Measurements from ENCODE around the gene TMPRSS9. TPM values are rescaled to one million over a fixed set of nuclear protein-coding genes. Genes with fewer than 3 reads are reported as not detected.

The TMPRSS9 gene
- total RNA-seq, 1 experiment from 2014 or later = not detected

GRCh38 chr19:2374808-2375207 lies 14.7 kb downstream of the TMPRSS9 start:
- Mint-ChIP-seq H3K27me3 (ENCODE audit: unreplicated experiment) (peaks cover 13% of the 10 kb centered on the region), H3K27ac (ENCODE audit: unreplicated experiment) (no peak overlapping the region), H3K9me3 (ENCODE audit: low read depth, unreplicated experiment) (peaks cover 4% of the 10 kb centered on the region), H3K4me1 (ENCODE audit: low read depth, unreplicated experiment) (no peaks in the 10 kb centered on the region), H3K36me3 (ENCODE audit: insufficient read depth, unreplicated experiment) (peaks cover 5% of the 10 kb centered on the region), H3K4me3 (ENCODE audit: low read depth, unreplicated experiment) (no peak overlapping the region)
- TF ChIP-seq CTCF (IDR thresholded peaks at IDR 0.05; ENCODE audit: unreplicated experiment) = no peak
- CTCF ChIA-PET = no interaction called here
- intact Hi-C loops (cut with micrococcal nuclease; ENCODE audit: unreplicated experiment) = no loop called here
- no peak for DNase-seq
- BruUV-seq (replicated peaks) = no TSS peak

- Mint-ChIP-seq H3K36me3 (ENCODE audit: insufficient read depth, unreplicated experiment) (peaks cover 5% of the 10 kb centered on the region), H3K27me3 (ENCODE audit: unreplicated experiment) (peaks cover 13% of the 10 kb centered on the region), H3K4me3 (ENCODE audit: low read depth, unreplicated experiment) (no peak overlapping the region), H3K4me1 (ENCODE audit: low read depth, unreplicated experiment) (no peaks in the 10 kb centered on the region), H3K9me3 (ENCODE audit: low read depth, unreplicated experiment) (peaks cover 4% of the 10 kb centered on the region), H3K27ac (ENCODE audit: unreplicated experiment) (no peak overlapping the region)
- CTCF ChIA-PET = no interaction called here
- BruUV-seq (replicated peaks) = no TSS peak
- no peak for DNase-seq
- no peak for TF ChIP-seq CTCF (IDR thresholded peaks at IDR 0.05; ENCODE audit: unreplicated experiment)
- intact Hi-C loops (cut with micrococcal nuclease; ENCODE audit: unreplicated experiment) = no loop called here
These were observed 15.5 kb downstream of the TMPRSS9 start for GRCh38 chr19:2375353-2376121.

- Mint-ChIP-seq H3K27me3 (ENCODE audit: unreplicated experiment) (peaks cover 8% of the 10 kb centered on the region), H3K4me3 (ENCODE audit: low read depth, unreplicated experiment) (no peak overlapping the region), H3K9me3 (ENCODE audit: low read depth, unreplicated experiment) (peaks cover 4% of the 10 kb centered on the region), H3K4me1 (ENCODE audit: low read depth, unreplicated experiment) (no peaks in the 10 kb centered on the region), H3K27ac (ENCODE audit: unreplicated experiment) (no peak overlapping the region), H3K36me3 (ENCODE audit: insufficient read depth, unreplicated experiment) (peaks cover 5% of the 10 kb centered on the region)
- intact Hi-C loops (cut with micrococcal nuclease; ENCODE audit: unreplicated experiment) = no loop called here
- BruUV-seq (replicated peaks) = no TSS peak
- CTCF ChIA-PET = no interaction called here
- no peak for TF ChIP-seq CTCF (IDR thresholded peaks at IDR 0.05; ENCODE audit: unreplicated experiment)
- DNase-seq = no peak
These were observed 16.9 kb downstream of the TMPRSS9 start for GRCh38 chr19:2376784-2377519.

- TF ChIP-seq CTCF (IDR thresholded peaks at IDR 0.05; ENCODE audit: unreplicated experiment) = no peak
- DNase-seq = no peak
- Mint-ChIP-seq H3K27me3 (ENCODE audit: unreplicated experiment) (no peaks in the 10 kb centered on the region), H3K27ac (ENCODE audit: unreplicated experiment) (no peak overlapping the region), H3K4me3 (ENCODE audit: low read depth, unreplicated experiment) (no peak overlapping the region), H3K36me3 (ENCODE audit: insufficient read depth, unreplicated experiment) (peaks cover 5% of the 10 kb centered on the region), H3K4me1 (ENCODE audit: low read depth, unreplicated experiment) (no peaks in the 10 kb centered on the region), H3K9me3 (ENCODE audit: low read depth, unreplicated experiment) (peaks cover 4% of the 10 kb centered on the region)
- CTCF ChIA-PET = interaction anchor here (0.7 kb wide), 1 partner anchor 10 kb away, joined by 3 read pairs; no protein-coding TSS in a partner anchor
- intact Hi-C loops (cut with micrococcal nuclease; ENCODE audit: unreplicated experiment) = no loop called here
- no TSS peak for BruUV-seq (replicated peaks)
These were observed 20.5 kb downstream of the TMPRSS9 start for GRCh38 chr19:2380567-2380966.
